Common myeloid progenitor, CD34-positive (primary cell): ENCODE results near the gene PER3.

ENCODE experiments used
- CTCF ChIA-PET: fragments of 350-600 bp; sonication (Branson Sonifier 250); formaldehyde crosslinking; loops from one replicate; lab custom pipeline; 2021; ENCODE audit warnings: antibody characterized with exemption; lab: Charles Lee
- POLR2A ChIA-PET: fragments of 350-600 bp; sonication (Branson Sonifier 250); formaldehyde crosslinking; loops from one replicate; lab custom pipeline; 2021; ENCODE audit warnings: antibody characterized with exemption; lab: Charles Lee
- DNase-seq, 3 donors: peaks; one replicate each; pipeline versions ENCODE4 v3.0.0 to v3.0.0-alpha.2; 2013
- H3K27ac ChIP-seq, 2 experiments: 1 replicate in 1 of 2; 2 replicates in 1 of 2; pipeline ENCODE4 v1.7.0; 2013; ENCODE audit warnings: inconsistent platforms in 2 of 2, low read length in 2 of 2, mild to moderate bottlenecking in 2 of 2, low read depth in 1 of 2, moderate library complexity in 1 of 2; ENCODE audit not compliant: severe bottlenecking in 2 of 2, insufficient read depth in 1 of 2, poor library complexity in 1 of 2
- H3K27me3 ChIP-seq, 5 experiments: replicated peaks in 2 of 5; 1 replicate in 3 of 5; 2 replicates in 2 of 5; pipeline versions ENCODE4 v1.6.1 to v1.7.0; 2013; ENCODE audit warnings: low read length in 4 of 5, mild to moderate bottlenecking in 2 of 5, moderate library complexity in 2 of 5, inconsistent platforms in 1 of 5; ENCODE audit not compliant: insufficient read depth in 5 of 5, control insufficient read depth in 4 of 5
- H3K36me3 ChIP-seq, 4 experiments: 1 replicate in 2 of 4; 2 replicates in 2 of 4; pipeline versions ENCODE4 v1.6.1 to v1.7.0; 2013; ENCODE audit warnings: low read length in 3 of 4, control low read depth in 1 of 4, mild to moderate bottlenecking in 1 of 4; ENCODE audit not compliant: control insufficient read depth in 4 of 4, insufficient read depth in 4 of 4
- H3K4me1 ChIP-seq, 4 experiments: 1 replicate in 3 of 4; 2 replicates in 1 of 4; pipeline versions ENCODE4 v1.6.1 to v1.7.1; 2013; ENCODE audit warnings: low read length in 3 of 4, mild to moderate bottlenecking in 3 of 4, control low read depth in 1 of 4, inconsistent platforms in 1 of 4, moderate library complexity in 1 of 4; ENCODE audit not compliant: control insufficient read depth in 4 of 4, insufficient read depth in 4 of 4; ENCODE audit errors: control extremely low read depth in 1 of 4
- H3K4me3 ChIP-seq, 7 experiments: 1 replicate in 4 of 7; 2 replicates in 3 of 7; pipeline versions ENCODE4 v1.5.1 to v1.7.0; 2013; ENCODE audit warnings: mild to moderate bottlenecking in 7 of 7, low read length in 6 of 7, moderate library complexity in 6 of 7, inconsistent platforms in 2 of 7, low read depth in 2 of 7, control low read depth in 1 of 7; ENCODE audit not compliant: insufficient read depth in 4 of 7, control insufficient read depth in 1 of 7; ENCODE audit errors: extremely low read depth in 1 of 7
- H3K9me3 ChIP-seq, 5 experiments: 1 replicate in 4 of 5; 2 replicates in 1 of 5; pipeline versions ENCODE4 v1.6.1 to v1.7.1; 2013; ENCODE audit warnings: low read length in 4 of 5, mild to moderate bottlenecking in 2 of 5, inconsistent platforms in 1 of 5, low read depth in 1 of 5, moderate library complexity in 1 of 5; ENCODE audit not compliant: control insufficient read depth in 4 of 5, insufficient read depth in 2 of 5; ENCODE audit errors: control extremely low read depth in 1 of 5
- WGBS: methylation state at CpG from one replicate; pipeline ENCODE4 v1.1.5; 2013; ENCODE audit not compliant: insufficient coverage; 5-methylcytosine and 5-hydroxymethylcytosine counted together

Gene PER3

GRCh38 chr1:7824701-7825100 lies 40.6 kb downstream of the PER3 start:
- ChIA-PET CTCF (interaction anchor here (1.0 kb wide), 1 partner anchor 156 kb away, joined by 3 read pairs; no protein-coding TSS in a partner anchor), POLR2A (no interaction called here)
- H3K27ac ChIP-seq, result no peak overlapping the region
- WGBS, result 98% methylated on average over 6 of the region's 8 CpGs
- peaks cover 2 to 7% (median 5%) of the 10 kb centered on the region in 4 experiments for H3K4me1 ChIP-seq
- H3K27me3 ChIP-seq, result no peaks in the 10 kb centered on the region
- H3K36me3 ChIP-seq, result no peaks in the 10 kb centered on the region
- H3K4me3 ChIP-seq, result no peak overlapping the region
- no peak for DNase-seq
- no peaks in the 10 kb centered on the region for H3K9me3 ChIP-seq

- no peaks in the 10 kb centered on the region for H3K36me3 ChIP-seq
Measured at GRCh38 chr1:7826363-7826762, 42.3 kb downstream of the PER3 start.

GRCh38 chr1:7827126-7827955 lies 43.2 kb downstream of the PER3 start:
- 67% methylated on average over 34 of the region's 39 CpGs for WGBS
- H3K36me3 ChIP-seq, result no peaks in the 10 kb centered on the region
- peak overlapping the region in 5 of 7 experiments; percentile 20 to 61 (median 39) for H3K4me3 ChIP-seq
- peaks cover 8 to 31% (median 16%) of the 10 kb centered on the region in 4 experiments for H3K4me1 ChIP-seq
- peak in 1 of 3 donors; percentile 33 for DNase-seq
- H3K27ac ChIP-seq, result peak overlapping the region in 1 of 2 experiments; percentile 15
- ChIA-PET POLR2A (no interaction called here), CTCF (no interaction called here)
- no peaks in the 10 kb centered on the region for H3K27me3 ChIP-seq
- H3K9me3 ChIP-seq, result no peaks in the 10 kb centered on the region

More at GRCh38 chr1:7826363-7826762, 42.3 kb downstream of the PER3 start:
- Histone ChIP-seq H3K4me1 (peaks cover 4 to 24% (median 11%) of the 10 kb centered on the region in 4 experiments), H3K9me3 (no peaks in the 10 kb centered on the region), H3K27ac (peak overlapping the region in 1 of 2 experiments; percentile 15), H3K4me3 (peak overlapping the region in 3 of 7 experiments; percentile 39 to 61 (median 53)), H3K27me3 (no peaks in the 10 kb centered on the region)
- ChIA-PET POLR2A (no interaction called here), CTCF (no interaction called here)
- DNase-seq, result no peak
- WGBS, result 93% methylated on average over 5 of the region's 7 CpGs

GRCh38 chr1:7831458-7831857 lies 47.4 kb downstream of the PER3 start:
- WGBS, result no CpG with 5 or more reads among the region's 3 CpGs
- no peaks in the 10 kb centered on the region for H3K36me3 ChIP-seq

GRCh38 chr1:7833035-7833434 lies 48.9 kb downstream of the PER3 start:
- no peak for DNase-seq
- Histone ChIP-seq H3K9me3 (peaks cover 0 to 3% (median 2%) of the 10 kb centered on the region in 5 experiments), H3K27me3 (no peaks in the 10 kb centered on the region), H3K4me1 (peaks cover 8 to 31% (median 16%) of the 10 kb centered on the region in 4 experiments), H3K27ac (no peak overlapping the region), H3K4me3 (no peak overlapping the region), H3K36me3 (peaks cover 0 to 10% (median 4%) of the 10 kb centered on the region in 4 experiments)
- CTCF ChIA-PET, result no interaction called here
- POLR2A ChIA-PET, result interaction anchor here (0.6 kb wide), 2 partner anchors 35 to 1724 kb away, joined by 3 to 4 read pairs; no protein-coding TSS in a partner anchor

More at GRCh38 chr1:7831458-7831857, 47.4 kb downstream of the PER3 start:
- H3K27me3 ChIP-seq, result no peaks in the 10 kb centered on the region
- H3K4me3 ChIP-seq, result peak overlapping the region in 1 of 7 experiments; percentile 32
- no peaks in the 10 kb centered on the region for H3K9me3 ChIP-seq
- POLR2A ChIA-PET, result no interaction called here
- peaks cover 8 to 31% (median 16%) of the 10 kb centered on the region in 4 experiments for H3K4me1 ChIP-seq
- peak; percentile 69 to 83 (median 70) for DNase-seq
- CTCF ChIA-PET, result interaction anchor here (1.5 kb wide), 1 partner anchor 13 kb away, joined by 3 read pairs; no protein-coding TSS in a partner anchor
- no peak overlapping the region for H3K27ac ChIP-seq

GRCh38 chr1:7838714-7839113 lies 54.6 kb downstream of the PER3 start:
- CTCF ChIA-PET, result no interaction called here

GRCh38 chr1:7839526-7839925 lies 55.4 kb downstream of the PER3 start:
- 89% methylated on average over 1 of the region's 3 CpGs for WGBS
- POLR2A ChIA-PET, result no interaction called here
- Histone ChIP-seq H3K27ac (no peak overlapping the region), H3K9me3 (peaks cover 3 to 19% (median 6%) of the 10 kb centered on the region in 5 experiments), H3K27me3 (no peaks in the 10 kb centered on the region), H3K4me1 (no peaks in the 10 kb centered on the region), H3K4me3 (no peak overlapping the region), H3K36me3 (peaks cover 2 to 25% (median 6%) of the 10 kb centered on the region in 4 experiments)
- no peak for DNase-seq
- CTCF ChIA-PET, result no interaction called here

More at GRCh38 chr1:7838714-7839113, 54.6 kb downstream of the PER3 start:
- H3K27ac ChIP-seq, result no peak overlapping the region
- no peak for DNase-seq
- H3K36me3 ChIP-seq, result peaks cover 2 to 25% (median 6%) of the 10 kb centered on the region in 4 experiments
- no CpG with 5 or more reads among the region's 2 CpGs for WGBS
- no peaks in the 10 kb centered on the region for H3K27me3 ChIP-seq
- H3K4me3 ChIP-seq, result no peak overlapping the region
- H3K4me1 ChIP-seq, result no peaks in the 10 kb centered on the region
- peaks cover 3 to 19% (median 6%) of the 10 kb centered on the region in 5 experiments for H3K9me3 ChIP-seq
- POLR2A ChIA-PET, result no interaction called here
